Lung microvascular endothelial cell (primary cell): ENCODE data around the gene PTPRN2. TPM values are rescaled to one million over a fixed set of nuclear protein-coding genes. Genes with fewer than 3 reads are reported as not detected.

ENCODE experiments used
- DNase-seq, 2 donors: peaks; one replicate each; pipeline versions ENCODE4 v3.0.0 to v3.0.0-alpha.2; 2010; ENCODE audit warnings: low read depth in 2 of 2
- total RNA-seq: library from RNA; depleted of rRNA; stranded (reverse); fragments of >200 nt; gene quantifications from 2 replicates; pipeline ENCODE4 v1.2.1, GENCODE V29; 2014

Gene PTPRN2
- total RNA-seq, 1 donor from 2014 or later: 4.6 TPM

DNA sequence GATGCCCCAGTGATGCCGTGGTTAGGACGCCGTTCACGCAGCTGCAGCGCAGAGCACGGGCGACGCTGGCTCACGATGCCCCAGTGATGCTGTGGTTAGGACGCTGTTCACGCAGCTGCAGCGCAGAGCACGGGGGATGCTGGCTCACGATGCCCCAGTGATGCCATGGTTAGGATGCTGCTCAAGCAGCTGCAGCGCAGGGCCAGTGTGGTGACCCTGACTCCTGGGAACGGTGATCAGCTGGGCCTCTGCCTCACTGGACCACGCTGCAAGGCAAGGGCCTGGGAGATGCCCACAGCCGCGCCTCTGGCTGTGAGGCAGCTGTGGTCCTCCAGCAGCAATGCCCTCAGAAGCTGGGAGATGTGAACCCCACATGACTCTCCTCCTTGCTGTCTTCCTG lies 970.2 kb downstream of the PTPRN2 start:
- DNase-seq: no peak

DNA sequence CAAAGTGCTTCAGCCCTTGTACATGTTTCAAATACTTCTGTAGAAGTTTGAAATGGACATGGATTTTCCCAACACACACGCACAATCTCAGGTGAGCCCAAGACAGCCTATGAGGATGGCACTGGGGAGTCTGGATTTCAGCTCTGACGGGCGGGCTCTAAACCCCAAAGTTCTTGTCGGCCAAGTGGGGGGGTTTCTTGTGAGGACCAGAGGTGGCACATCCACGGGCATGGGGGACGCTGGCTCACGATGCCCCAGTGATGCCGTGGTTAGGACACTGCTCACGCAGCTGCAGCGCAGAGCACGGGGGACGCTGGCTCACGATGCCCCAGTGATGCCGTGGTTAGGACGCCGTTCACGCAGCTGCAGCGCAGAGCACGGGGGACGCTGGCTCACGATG lies 970.7 kb downstream of the PTPRN2 start:
- no peak for DNase-seq

DNA sequence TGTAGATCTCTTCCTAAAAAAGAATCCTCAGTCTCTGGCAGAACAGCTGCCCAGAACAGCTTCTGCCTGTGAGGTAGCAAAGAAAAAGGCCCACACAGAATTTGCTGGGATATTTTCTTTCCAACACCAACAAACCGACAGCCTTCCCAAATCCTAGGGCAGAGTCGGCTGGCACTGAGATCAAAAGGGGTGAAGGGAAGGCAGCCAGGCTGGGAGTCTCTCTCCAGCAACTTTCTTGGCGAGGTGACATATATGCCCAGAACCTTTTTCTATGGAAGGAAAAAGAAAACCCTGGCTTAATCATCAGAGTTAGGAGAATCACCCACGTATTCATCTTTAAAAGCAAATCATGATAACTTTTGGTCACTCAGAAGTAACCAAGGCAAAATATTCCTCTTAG lies 971.2 kb downstream of the PTPRN2 start:
- no peak for DNase-seq

DNA sequence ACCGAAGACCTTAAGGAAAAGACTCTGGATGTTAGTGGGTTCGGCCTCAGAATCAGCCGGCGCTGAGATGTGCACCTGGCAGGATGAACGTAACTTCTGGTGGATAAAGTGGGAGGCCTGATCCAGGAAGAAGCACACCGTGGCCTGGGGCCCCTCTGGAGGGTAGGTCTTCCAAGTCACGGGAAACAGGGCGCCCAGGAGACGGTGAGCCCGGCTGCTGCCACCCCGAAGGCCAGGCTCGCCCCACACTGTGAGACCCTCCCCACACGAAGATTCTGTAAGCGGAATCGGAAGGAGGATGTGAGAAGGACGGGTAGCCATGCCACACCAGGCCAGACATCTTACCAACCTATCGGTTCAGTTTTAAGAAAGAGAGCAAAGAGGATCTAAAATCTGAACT lies 971.8 kb downstream of the PTPRN2 start:
- DNase-seq: no peak

DNA sequence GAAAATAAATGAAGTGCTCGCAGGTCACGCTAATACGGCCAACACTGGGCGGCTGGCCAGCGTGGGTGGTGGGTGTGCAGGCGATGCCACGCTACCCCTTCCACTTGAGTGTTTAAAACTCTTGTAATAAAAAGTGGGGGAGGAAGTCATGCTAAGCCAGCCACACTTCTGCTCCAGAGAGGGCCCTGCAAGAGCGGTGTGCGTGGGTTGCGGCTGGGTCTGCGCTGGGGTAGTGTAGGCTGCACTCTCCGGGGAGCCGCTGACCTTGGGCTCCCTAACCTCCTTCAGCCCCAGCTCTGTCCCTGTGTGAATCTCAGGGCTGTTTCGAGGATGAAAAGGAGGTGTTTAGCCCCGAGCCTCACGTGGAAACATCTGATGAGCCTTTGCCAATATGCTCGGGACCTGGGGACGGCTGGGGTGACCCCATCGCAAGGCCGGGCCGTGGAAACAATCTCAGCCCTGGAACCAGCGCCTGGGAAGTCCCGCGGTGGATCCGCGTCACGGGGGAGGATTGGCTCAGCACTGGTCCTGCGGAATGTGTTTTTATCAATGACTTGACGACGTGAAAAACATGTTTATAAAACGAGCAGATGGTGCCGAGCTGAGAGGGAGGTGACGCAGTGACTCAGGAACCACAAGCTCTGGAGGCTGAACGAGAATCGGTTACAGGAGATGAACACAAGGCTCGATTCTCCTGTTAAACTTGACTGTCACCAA lies 972.4 kb downstream of the PTPRN2 start:
- DNase-seq: no peak

DNA sequence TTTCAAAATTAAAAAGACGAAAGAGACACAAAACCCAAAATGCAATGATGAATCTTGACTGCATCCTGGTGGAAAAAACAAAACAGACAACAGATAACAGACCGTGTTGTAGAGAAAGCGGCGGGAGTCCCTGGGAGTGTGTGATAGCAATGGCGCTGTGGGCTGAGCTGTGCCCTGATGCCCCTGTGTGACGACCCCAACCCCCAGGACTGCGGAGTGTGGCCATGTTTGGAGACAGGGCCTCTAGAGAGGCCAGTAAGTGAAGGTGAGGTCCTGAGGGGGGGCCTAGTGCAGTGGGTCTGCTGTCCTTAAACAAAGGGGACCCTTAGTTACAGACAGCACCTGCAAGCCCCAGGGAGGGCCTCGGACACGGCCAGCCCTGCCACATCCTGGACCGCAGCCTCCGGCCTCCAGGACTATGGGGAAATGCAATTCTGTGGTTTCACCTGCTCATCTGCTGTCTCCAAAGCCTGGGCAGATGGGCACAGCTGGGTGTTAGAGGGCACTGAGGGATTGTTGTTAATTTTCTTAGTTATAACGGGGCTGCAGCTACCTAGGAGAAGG lies 973.1 kb downstream of the PTPRN2 start:
- no peak for DNase-seq

DNA sequence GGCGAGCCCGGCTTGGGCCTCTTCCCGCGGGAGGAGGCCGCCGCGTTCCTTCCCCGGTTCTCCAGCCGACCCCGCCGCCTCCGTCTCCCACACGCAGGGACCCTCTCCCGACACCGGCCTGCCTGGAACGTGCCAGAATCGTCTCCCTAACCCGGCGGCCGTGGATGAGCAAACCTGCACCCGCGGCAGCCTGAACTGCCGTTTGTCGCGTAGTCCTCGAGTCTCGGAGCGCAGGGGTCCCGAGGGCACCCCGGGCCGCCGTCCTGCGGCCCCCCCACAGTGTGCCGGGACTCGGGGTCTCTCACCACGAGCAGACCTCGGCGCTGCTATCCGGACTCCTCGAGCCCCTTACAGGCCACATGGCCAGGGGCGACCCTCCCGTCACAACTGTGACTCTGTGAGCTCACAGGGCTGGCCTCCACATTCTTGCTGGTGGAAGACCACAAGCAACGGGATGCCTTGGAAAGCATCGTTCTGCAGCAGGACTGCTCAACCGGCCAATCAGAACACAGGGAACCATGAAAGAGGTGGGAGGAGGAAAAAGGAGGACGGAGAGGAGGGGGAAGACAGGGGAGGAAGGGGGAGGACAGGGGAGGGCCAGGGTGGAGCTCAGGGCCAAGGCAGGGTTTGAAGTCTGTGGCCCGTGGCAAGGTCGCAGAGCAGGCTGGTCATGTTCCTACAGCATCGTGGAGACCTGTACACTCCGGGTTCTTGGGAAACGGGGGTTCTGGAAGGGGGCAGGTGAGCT lies 973.9 kb downstream of the PTPRN2 start:
- DNase-seq: peak in 1 of 2 donors; percentile 5

DNA sequence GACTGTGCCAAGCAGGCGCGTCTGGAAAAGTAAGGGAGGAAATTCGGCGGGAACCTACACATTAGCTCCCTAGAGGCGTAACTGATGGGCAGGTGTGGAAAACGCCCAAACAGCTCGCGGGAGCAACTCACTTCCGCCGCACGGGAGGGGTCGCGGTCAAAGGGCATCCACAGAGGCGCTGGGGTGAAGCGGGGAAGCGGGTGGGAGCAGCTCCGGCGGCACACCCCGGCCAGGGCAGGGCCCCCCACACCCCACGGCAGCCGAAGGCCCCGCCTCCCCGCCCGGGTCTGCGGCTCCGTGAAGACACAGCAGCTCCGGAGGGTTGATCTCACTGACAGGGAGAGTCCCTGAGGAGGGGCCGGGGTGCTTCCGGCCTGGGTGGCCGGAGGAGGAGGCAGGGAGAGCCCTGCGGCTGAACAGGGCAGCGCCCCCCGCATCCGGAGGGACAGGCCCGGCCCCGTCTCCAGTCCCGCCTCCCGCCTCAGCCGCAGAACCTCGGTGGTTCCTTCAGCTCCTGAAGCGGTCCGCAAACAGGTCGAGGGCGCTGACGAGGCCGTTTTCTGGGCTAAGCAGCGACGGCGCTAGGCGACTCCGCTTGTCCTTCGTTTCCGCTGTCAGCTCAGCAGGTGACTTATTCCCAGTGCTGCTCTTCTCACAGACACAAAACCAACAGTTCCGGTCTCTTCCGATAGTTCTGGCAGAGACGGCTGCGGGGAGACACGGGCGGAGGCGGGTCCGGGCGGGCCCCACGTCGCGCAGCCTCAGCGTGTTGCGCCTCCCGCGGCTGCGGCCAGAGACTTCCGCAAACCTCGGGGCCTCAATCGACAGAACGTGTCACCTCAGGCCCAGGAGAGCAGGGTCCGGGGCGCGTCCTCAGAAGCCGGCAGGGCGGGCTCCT lies 974.7 kb downstream of the PTPRN2 start:
- DNase-seq: peak; percentile 8 to 13

DNA sequence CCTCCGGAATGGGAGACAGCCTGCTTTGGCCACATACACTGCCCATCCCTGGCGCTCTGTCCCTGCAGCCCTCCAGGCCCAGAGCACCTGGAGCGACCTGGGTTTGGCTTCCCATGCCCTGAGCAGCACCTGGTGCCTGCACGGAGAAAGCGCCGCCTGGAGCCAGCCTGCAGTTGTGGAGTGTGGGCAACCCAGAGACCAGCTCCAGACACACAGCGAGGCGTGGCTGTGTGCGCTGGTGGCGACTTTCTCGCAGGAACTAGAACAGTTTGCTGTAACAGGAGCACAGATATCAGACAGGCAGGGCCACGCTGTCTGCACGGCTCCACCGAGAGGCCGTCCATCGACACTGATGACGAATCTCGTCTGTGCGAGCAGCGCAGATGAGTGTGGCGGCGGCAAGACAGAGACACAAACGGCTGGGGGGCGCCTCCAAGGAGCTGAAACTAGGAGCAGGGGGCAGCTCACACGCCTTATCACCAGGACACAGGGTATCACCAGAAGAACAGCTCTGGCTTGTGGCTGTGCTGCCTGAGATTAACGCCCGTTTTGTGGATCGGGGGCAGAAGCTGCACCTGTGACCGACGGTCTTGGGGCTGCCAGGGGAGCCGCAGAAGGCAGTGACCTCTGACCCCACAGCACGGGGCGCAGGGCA lies 975.5 kb downstream of the PTPRN2 start:
- DNase-seq: no peak

DNA sequence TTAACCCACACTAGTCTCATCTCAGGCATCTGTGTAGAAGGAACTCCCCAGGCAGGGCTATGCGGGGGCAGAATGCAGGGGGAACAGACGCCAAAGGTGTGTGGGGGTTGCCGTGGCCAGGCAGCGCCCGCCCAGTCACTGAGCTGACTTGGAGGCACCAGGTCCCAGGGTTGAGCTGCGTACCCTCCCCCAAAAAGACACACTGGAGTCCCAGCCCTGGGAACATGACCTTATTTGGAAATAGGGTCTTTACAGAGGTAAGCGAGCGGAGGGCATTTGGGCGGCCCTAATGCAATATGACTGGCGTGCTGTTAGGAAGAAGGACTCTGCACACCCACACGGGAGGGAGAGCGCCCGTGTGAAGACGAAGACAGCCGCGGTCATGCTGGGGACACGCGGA lies 976.3 kb downstream of the PTPRN2 start:
- no peak for DNase-seq

DNA sequence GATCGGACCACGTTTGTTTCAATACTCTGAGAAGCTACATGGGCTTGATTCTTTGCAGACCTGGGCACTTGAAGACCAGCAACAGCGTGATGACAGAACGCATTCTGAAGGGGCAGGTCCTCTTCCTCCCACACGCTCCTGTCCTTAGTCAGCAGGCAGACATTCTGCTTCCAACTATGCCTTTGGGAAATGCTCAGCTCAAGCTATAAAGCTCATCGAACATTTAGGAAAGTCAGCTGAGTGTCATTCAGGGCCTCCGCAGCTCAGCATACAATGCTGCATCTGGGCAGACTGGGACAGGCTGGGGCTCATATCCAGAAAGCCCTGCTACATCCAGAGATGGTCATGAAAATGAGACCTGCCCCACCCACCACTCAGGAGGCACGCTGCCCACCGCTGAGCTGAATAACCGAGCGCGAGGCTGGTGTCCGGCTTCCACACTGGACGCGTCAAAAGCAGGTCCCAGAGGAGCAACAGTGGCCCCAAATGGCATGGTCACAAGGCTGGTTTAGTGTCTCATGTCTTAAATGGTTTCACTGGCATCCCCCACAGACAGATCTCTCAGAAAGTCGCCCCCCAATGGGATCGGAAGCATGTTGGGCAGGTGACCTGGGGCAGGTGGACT lies 976.8 kb downstream of the PTPRN2 start:
- no peak for DNase-seq

DNA sequence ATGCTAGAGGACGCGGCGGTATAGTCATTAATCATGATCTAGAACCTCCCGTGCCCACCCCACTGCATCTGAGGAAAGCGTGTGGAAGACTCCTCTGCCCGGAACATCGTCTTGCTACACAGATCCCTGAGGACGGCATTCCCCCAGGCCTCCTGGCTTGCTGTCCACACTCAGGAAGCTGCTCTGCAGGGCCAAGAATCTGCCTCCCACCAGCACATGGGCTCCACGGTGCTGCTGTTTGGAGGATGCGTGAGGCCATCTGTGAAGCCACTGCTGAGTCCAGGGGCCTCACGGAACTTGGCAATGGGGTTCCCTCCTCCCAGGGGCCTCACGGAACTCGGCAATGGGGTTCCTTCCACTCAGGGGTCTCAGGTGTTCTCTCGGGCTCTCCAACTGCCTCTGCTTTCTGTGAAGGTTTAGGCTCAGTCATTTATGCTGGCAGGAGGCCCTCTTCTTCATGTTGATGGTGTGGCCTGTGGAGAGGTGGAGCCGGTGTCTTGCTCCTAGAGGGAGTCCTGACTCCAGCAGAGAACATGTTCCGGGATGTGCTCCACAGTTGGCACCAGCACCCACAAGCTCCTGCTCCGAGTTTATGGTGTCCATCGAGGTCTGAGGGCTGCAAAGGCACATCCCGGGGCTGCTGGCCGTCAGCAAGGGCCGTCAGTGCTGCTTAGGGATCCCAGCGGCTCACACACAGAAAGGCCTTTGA lies 977.5 kb downstream of the PTPRN2 start:
- DNase-seq: no peak

DNA sequence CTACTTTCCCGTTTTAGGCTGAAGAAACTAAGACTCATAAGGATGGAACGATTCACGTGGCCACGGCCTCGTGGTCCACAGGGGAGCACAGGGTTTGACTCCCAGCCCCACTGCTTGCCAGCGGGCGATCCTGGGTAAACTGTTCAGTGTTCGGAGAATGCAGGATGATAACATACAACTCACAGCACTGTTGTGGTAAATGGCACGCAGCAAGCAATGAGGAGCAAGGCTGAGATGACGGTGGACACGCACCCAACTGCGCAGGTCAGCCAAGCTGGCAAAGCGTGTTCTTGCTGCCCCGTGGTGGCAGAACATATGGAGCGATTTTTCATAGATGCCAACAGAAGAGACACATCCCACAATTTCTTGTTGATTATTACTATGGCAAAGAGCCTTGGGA lies 978.1 kb downstream of the PTPRN2 start:
- DNase-seq: no peak

DNA sequence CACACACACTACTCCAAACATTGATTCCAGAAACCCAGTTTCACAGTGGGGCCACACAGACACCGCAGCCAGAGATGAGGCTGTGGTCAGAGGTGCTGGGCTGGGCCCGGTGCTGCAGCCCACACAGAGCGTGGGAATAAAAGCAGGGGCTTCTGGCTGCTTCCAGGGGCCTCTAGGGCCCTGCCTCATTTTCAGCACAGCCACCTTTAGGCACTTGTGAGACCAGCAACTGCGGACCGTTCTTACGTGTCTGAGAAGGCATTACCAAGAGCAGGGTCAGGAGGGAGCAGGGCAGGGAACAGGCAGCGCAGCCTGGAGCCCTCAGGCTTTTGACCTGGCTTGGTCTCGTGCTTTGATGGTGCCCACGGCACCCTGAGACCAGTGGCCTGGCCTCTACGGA lies 980.4 kb downstream of the PTPRN2 start:
- no peak for DNase-seq

DNA sequence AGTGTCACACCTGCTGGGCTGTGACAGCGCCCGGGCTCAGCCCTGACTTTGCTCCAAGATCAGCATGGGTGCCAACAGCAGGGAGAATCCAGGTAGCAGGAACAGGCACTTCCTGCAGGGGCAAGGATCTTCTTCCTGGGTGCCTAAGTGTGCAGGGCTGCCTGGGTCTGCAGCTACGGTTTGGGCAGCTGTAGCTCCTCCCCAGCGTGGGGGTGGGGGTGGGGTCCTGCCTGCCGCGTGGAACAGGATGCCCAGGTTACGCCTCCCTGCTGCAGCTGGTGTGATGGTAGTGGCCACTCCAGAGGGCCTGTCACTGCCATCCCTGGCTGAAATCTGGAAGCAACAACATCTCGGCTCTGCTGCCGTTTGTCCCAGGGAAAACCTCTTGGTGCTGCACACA lies 981.5 kb downstream of the PTPRN2 start:
- DNase-seq: no peak

DNA sequence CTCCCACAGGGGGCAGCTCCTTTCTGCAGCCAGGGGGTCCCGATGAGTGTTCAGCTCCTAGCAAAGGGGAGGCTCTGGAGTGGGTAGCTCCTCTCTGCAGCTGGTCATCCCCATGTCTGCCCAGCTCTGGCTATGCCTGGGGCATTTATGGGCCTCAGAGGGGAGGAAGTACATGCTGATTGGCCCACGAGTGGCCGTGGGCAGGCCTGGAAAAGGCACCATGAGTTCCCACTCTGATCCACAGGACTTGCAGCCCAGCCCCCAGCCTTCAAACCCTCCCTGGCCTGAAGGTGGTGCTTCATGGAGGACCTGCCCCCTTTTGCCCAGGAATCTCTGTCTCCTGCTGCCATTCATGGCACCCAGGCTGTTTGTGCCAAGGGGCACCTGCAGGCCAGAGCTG lies 982.0 kb downstream of the PTPRN2 start:
- no peak for DNase-seq

DNA sequence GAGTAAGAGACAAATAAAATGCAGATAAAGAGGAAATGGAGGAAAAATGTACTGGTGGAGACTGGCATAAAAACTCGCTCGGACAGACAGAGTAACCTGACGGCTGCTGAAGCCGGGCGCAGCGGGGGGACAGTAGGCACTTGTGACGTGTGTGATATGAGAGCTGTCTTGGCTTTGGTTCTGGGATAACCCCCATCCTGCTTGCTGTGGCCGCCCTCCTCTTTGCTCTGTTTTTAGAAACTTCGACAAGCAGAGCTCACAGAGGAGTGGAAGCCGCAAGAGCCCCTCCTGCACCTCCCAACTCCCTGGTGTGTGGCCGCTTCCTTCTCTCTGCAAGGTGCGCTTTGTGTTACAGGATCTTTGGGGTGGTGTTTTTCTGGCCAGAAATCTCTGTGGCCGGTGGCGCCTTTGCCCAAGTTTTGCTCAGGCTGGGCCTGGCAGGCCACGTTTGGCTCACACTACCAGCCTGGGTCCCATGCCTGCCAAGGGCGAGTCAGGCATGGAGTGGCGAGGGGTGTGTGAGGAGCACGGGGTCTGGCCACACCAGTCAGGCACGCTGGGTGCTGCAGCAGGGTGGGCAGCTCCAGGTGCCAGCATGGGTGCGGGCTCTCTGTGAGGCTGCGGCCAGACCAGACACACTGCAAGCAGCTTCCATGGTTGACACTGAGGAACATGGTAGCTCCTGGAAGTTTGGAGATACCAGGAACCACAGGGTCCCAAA lies 982.8 kb downstream of the PTPRN2 start:
- DNase-seq: no peak

DNA sequence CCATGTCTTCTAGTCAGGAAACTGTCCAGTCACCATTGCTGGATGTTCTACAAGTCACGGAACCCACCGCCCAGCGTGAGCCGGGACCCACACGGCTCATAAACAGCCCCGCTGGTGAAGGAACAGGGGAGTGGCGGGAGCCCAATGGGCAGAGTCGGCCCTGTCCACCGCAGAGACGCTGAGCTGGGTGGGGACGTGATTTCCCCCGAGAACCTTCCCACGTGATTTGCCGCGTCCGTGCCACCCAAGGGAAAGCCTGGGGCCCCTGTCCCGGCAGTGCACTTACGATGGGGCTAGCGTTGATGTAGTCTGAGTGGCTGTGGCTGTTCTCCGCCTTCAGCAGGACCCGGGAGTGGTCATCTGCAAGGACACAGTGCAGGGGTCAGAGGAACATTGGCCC lies 983.9 kb downstream of the PTPRN2 start:
- DNase-seq: no peak

DNA sequence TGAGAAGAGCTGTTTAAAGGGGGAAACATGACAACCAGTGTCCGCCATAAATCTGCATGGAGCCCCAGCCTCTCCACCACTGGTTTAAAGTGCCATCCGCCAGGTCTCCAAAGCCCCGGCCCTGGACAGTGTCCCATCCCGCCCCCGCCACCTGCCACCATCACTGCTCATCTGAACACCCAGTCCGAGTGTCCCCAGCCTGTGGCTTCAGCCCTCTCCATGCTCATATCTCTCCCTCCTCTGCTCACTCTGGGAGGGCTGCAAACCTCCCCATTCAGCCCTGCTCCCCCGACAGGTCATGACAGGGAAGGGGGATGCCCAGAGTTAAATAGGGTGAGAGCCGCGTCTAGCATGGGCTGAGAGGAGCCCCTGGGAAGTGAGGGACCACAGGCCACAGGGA lies 984.6 kb downstream of the PTPRN2 start:
- DNase-seq: no peak

DNA sequence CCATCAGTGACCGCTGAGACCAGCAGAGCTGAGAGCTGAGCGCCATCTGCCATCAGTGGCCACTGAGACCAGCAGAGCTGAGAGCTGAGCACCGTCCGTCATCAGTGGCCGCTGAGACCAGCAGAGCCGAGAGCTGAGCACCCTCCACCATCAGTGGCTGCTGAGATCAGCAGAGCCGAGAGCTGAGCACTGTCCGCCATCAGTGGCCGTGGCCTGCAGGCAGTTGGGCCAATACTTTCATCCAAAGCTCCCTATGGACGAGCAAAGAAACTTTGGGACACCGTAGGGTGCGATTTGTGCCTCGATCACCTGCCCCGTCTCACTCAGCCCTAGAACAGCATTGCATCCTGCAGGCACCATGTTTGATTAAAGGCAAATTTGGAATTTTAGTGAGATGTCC lies 985.0 kb downstream of the PTPRN2 start:
- no peak for DNase-seq
